ENCODE measurements around the gene ZXDC.

- no peak for TF ChIP-seq CTCF (conservative IDR thresholded peaks at IDR 0.05)
- TF ChIP-seq ZFX (IDR thresholded peaks at IDR 0.05) = no peak
Observed at GRCh38 chr3:126463521-126463920, 12.2 kb downstream of the ZXDC start.

All from C4-2B (cell line).